Body of pancreas (tissue), 4 donors: Measurements from ENCODE around the gene ADCYAP1R1. TPM values are rescaled to one million over a fixed set of nuclear protein-coding genes. Genes with fewer than 3 reads are reported as not detected.

Source experiments
- ATAC-seq: fragments of 150-250 bp; one replicate; pipeline ENCODE4 v1.9.1; 2016
- DNase-seq, 4 donors: peaks; one replicate each; pipeline ENCODE4 v3.0.0-alpha.2; 2019
- H3K27ac ChIP-seq, 4 donors: fragments of 200-600 bp; sonication (generic); 1 replicate in 3 of 4; 2 replicates in 1 of 4; pipeline versions ENCODE4 v1.5.1 to v1.6.1; 2016 to 2019; ENCODE audit warnings: mild to moderate bottlenecking in 1 of 4, mixed read lengths in 1 of 4, moderate library complexity in 1 of 4
- H3K27me3 ChIP-seq, 2 donors: fragments of 200-600 bp; sonication (generic); one replicate each; pipeline ENCODE4 v1.6.0; 2016; ENCODE audit warnings: mild to moderate bottlenecking in 1 of 2
- H3K36me3 ChIP-seq, 2 donors: fragments of 200-600 bp; sonication (generic); replicated peaks in 1 of 2; 2 replicates each; pipeline ENCODE4 v1.5.1; 2016; ENCODE audit warnings: low read depth in 2 of 2; ENCODE audit not compliant: insufficient read depth in 1 of 2
- H3K4me1 ChIP-seq: fragments of 200-600 bp; sonication (generic); one replicate; pipeline ENCODE4 v1.6.0; 2016
- H3K4me3 ChIP-seq, 2 donors: fragments of 200-600 bp; sonication (generic); 1 replicate in 1 of 2; 2 replicates in 1 of 2; pipeline ENCODE4 v1.5.1; 2016 to 2019
- H3K9me3 ChIP-seq, 3 donors: fragments of 200-600 bp; sonication (generic); 1 replicate in 2 of 3; 2 replicates in 1 of 3; pipeline ENCODE4 v1.5.1; 2016
- CTCF ChIP-seq, 7 experiments: fragments of 450-650 bp in 4 of 7; fragments of 200-600 bp in 3 of 7; sonication (generic) in 3 of 7; IDR thresholded peaks; one replicate each; pipeline ENCODE4 v1.5.1; 2016 to 2019; ENCODE audit warnings: antibody characterized with exemption in 7 of 7
- POLR2A ChIP-seq, 3 donors: fragments of 450-650 bp; IDR thresholded peaks; one replicate each; pipeline ENCODE4 v1.6.1; 2016; ENCODE audit warnings: antibody characterized with exemption in 3 of 3, mild to moderate bottlenecking in 2 of 3
- WGBS, 2 donors: methylation state at CpG; one replicate each; pipeline ENCODE4 v1.1.5; 2017; 5-methylcytosine and 5-hydroxymethylcytosine counted together
- intact Hi-C: fragments of 100-400 bp; cut with DNase I; formaldehyde crosslinking; loops from one replicate; pipeline ENCODE4 v1.15.1; 2023
- total RNA-seq, 2 donors: library from RNA; depleted of rRNA; stranded (reverse); fragments of >200 nt; gene quantifications; one replicate each; pipeline ENCODE4 v1.1.0, GENCODE V29; 2016

The ADCYAP1R1 gene
- total RNA-seq, 2 donors from 2014 or later: 1.8 to 8.2 TPM

GRCh38 chr7:31065021-31065593 lies 13.0 kb downstream of the ADCYAP1R1 start:
- no peak overlapping the region for H3K27ac ChIP-seq
- no peak for TF ChIP-seq POLR2A (IDR thresholded peaks at IDR 0.05)
- no peak for TF ChIP-seq CTCF (IDR thresholded peaks at IDR 0.05)
- no peaks in the 10 kb centered on the region for H3K27me3 ChIP-seq
- intact Hi-C loops: no loop called here
- H3K9me3 ChIP-seq: no peaks in the 10 kb centered on the region
- H3K36me3 ChIP-seq: no peaks in the 10 kb centered on the region
- WGBS, 2 donors: 50 to 60% methylated on average over 4 to 6 of the region's 6 CpGs
- DNase-seq (no peak), ATAC-seq (no peak)
- H3K4me3 ChIP-seq: no peak overlapping the region
- no peaks in the 10 kb centered on the region for H3K4me1 ChIP-seq

- WGBS, 2 donors: 78 to 80% methylated on average over 4 to 7 of the region's 7 CpGs
These were observed 13.7 kb downstream of the ADCYAP1R1 start for GRCh38 chr7:31065840-31066239.

GRCh38 chr7:31066516-31067130 lies 14.5 kb downstream of the ADCYAP1R1 start:
- TF ChIP-seq CTCF (IDR thresholded peaks at IDR 0.05) (no peak), POLR2A (IDR thresholded peaks at IDR 0.05) (no peak)
- no peak for DNase-seq
- ATAC-seq: no peak

More at GRCh38 chr7:31065840-31066239, 13.7 kb downstream of the ADCYAP1R1 start:
- no peaks in the 10 kb centered on the region for H3K36me3 ChIP-seq
- ATAC-seq (no peak), DNase-seq (no peak)
- no peaks in the 10 kb centered on the region for H3K9me3 ChIP-seq
- no peaks in the 10 kb centered on the region for H3K27me3 ChIP-seq
- H3K4me1 ChIP-seq: no peaks in the 10 kb centered on the region
- intact Hi-C loops: no loop called here
- H3K4me3 ChIP-seq: no peak overlapping the region
- H3K27ac ChIP-seq: no peak overlapping the region
- TF ChIP-seq CTCF (IDR thresholded peaks at IDR 0.05) (no peak), POLR2A (IDR thresholded peaks at IDR 0.05) (no peak)

GRCh38 chr7:31067491-31067890 lies 15.4 kb downstream of the ADCYAP1R1 start:
- no peaks in the 10 kb centered on the region for H3K9me3 ChIP-seq
- intact Hi-C loops: no loop called here
- H3K36me3 ChIP-seq: no peaks in the 10 kb centered on the region
- WGBS, 2 donors: 62 to 87% methylated on average over 3 of the region's 3 CpGs
- no peaks in the 10 kb centered on the region for H3K27me3 ChIP-seq
- no peak for DNase-seq
- H3K27ac ChIP-seq: no peak overlapping the region
- no peak overlapping the region for H3K4me3 ChIP-seq
- no peak for ATAC-seq
- H3K4me1 ChIP-seq: no peaks in the 10 kb centered on the region
- TF ChIP-seq CTCF (IDR thresholded peaks at IDR 0.05) (no peak), POLR2A (IDR thresholded peaks at IDR 0.05) (no peak)

More at GRCh38 chr7:31066516-31067130, 14.5 kb downstream of the ADCYAP1R1 start:
- Histone ChIP-seq H3K27me3 (no peaks in the 10 kb centered on the region), H3K9me3 (no peaks in the 10 kb centered on the region), H3K4me1 (no peaks in the 10 kb centered on the region), H3K36me3 (no peaks in the 10 kb centered on the region), H3K4me3 (no peak overlapping the region), H3K27ac (no peak overlapping the region)
- intact Hi-C loops: no loop called here
- 60 to 72% methylated on average over 4 of the region's 4 CpGs for WGBS, 2 donors
